ENCODE measurements around the gene THRB.

DNA sequence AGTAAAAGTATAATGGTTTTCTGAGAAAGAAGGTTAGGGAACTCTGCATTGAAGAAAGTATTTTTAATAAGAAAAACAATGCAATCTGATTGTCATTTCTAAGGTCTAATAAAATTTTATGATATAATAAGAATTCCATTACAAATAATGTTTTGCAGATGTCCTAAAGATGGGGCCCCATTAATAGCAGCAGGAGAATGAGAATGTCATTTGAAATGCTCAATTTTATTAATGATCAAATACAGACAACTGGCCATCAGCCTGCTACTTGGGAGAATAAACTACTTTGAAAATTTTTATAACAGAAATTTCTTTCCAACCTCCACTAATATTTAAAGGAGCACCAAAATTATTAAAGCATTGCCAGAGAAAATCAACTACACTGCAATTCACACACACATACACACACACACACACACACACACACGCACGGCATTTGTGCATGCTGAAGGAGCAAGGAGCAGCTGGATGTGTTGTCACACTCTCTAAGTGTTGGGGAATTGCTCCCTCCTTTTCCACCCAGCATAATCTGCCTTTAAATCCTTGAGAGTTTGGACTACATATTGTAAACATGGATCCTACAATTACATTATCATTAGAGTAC is 109.5 kb downstream of the THRB start:
- TF ChIP-seq, protein P1, sequence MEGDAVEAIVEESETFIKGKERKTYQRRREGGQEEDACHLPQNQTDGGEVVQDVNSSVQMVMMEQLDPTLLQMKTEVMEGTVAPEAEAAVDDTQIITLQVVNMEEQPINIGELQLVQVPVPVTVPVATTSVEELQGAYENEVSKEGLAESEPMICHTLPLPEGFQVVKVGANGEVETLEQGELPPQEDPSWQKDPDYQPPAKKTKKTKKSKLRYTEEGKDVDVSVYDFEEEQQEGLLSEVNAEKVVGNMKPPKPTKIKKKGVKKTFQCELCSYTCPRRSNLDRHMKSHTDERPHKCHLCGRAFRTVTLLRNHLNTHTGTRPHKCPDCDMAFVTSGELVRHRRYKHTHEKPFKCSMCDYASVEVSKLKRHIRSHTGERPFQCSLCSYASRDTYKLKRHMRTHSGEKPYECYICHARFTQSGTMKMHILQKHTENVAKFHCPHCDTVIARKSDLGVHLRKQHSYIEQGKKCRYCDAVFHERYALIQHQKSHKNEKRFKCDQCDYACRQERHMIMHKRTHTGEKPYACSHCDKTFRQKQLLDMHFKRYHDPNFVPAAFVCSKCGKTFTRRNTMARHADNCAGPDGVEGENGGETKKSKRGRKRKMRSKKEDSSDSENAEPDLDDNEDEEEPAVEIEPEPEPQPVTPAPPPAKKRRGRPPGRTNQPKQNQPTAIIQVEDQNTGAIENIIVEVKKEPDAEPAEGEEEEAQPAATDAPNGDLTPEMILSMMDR (IDR thresholded peaks at IDR 0.05): no peak
- TF ChIP-seq EP300 (IDR thresholded peaks at IDR 0.05; ENCODE audit: low read depth): no peak
- TF ChIP-seq POLR2AphosphoS5 (IDR thresholded peaks at IDR 0.05): no peak
- TF ChIP-seq POLR2A (IDR thresholded peaks at IDR 0.05): no peak
